ENCODE results near the gene STARD10.
A peak's percentile ranks its signal among the peaks of the same experiment; 100 is the strongest.

STARD10 gene

DNA sequence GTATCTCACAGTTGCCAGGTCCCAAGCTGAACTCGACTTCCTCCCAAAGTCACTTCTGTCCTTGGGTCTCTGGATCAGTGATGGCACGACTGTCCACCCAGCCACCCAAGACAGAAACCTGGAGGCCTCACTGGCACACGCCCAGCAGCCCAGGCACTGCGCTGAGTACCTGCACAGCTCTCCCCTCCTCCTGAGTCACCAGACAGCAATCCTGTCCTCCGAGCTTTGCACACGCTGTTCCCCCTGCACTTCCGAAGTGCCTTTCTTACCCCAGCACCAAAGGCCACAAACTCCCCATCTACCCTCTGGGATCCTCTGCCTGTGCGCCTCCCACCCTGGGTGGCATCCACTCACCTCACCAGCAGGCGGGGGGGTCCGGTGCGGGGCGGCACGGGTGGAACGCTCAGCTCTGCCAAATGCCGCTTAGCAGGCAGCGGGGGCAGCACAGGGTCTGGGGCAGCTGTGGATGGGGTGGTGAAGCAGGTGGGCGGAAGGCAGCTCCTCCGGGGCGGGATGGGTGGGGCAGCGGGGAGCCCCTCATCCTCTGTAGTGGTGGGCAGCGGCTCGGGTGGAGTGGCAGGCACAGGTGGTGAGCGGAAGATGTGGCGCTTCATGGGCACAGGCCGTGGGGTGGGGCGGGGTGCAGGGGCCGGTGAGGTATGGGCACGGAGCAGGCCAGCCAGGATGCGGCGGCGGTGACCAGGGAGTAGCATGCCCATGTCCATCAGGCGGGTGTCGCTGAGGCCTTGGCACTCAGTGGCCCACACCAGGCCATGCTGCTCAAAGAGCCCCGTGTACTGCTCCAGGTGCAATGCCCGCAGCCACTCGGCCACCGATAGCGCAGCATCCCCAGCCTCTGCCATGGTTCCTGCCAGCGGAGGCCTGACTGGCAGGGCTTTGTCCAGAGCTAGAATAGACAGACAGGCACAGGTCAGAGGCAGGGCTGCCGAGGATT lies 67.3 kb downstream of the STARD10 start:
- DNase-seq (ENCODE audit: low read depth in 2 of 2), result no peak

DNA sequence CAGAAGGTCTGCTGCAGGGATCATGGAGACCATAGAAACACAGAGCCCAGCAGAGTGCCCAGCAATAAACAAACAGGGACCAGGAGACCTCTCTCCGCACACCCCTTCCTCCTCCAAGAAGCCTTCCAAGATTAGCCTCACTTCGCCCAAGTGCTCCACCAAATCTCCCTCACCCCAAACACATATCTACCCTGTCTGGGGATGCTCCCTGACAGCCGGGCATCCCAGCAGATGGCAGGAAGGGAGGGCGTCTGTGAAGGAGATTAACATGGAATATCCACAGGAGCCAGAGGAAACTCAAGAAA lies 68.2 kb downstream of the STARD10 start:
- DNase-seq (ENCODE audit: low read depth in 2 of 2), result no peak

DNA sequence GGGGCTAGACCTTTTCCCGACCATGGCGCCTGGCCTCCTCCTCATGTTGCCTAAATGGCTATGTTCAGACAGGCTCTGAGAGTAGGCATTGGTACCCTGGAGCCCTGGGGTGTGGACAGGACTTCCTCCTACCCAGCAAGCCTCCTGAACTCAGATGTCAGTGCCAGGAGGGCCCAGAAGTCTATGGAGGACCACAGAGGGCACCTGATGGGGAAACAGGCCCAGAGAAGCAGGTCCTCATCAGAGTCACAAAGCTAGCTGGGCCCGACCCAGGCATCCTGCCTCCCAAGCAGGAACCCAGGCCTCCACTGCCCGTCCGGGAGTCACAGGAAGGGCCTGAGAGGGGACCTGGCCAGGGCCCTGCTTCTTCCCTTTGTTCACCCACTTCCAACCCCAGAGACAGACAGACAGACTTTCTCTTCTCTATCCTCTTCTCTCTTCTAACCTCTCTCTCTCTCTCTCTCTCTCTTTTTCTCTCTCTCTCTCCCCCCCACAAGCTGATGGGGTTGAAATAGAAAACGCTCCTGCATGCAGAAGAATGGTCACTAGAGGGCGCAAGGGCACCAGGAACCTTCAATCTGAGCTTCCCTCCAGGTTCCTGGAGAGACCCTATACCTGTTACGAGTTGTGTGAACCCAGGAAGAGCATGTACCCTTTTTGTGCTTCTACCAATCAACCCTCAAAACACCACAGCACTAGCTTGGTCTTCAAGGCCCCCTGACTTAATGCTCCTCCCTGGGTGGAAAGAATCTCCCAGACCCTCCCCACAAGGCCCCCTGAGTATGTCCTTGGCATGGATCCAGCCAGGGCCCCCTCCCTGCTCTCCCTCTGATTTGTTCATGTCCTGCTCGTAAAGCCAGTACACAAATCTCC lies 68.8 kb downstream of the STARD10 start:
- DNase-seq (ENCODE audit: low read depth in 2 of 2), result peak; percentile 69

DNA sequence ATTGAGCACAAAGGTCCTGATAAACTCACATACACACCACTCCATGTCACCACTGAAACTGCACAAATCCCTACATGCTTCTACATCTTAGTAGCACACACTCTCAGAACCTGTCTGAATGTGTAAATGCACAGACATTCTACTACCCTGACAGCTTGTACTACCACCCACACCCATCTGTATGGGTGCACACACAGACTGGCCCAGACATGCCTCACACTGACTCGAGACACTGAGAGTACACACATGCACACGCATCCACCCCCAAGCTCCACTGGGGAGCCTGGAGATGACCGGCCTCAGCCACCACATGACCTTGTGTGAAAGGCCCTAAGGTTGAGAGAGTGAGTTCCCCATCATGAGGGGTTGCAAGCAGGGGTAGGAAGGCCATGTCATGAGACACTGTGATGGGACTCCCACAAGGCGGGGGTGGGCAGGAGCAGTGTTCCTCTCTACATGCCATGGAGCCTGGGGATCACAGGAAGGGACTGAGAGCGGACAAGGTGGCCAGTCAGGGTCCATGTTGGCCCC lies 69.8 kb downstream of the STARD10 start:
- DNase-seq (ENCODE audit: low read depth in 2 of 2), result no peak

DNA sequence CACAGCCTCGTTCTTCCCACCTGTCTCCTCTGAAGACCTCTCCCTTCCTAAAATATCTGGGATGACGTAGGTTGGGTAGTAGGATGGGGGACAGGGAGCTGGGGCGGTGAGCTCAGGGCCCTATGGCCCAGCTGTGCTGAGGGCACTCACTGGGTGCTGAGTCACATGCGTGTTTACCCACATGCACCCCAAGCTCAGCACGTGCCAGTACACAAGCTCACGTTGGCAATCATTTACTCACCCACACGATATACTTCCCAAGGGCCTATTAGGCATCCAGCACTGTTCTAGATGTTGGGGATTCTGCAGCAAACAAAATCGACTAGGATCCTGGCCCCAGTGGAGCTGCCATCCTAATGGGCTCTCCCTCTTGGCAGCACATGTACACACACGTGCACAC lies 70.3 kb downstream of the STARD10 start:
- no peak for DNase-seq (ENCODE audit: low read depth in 2 of 2)

DNA sequence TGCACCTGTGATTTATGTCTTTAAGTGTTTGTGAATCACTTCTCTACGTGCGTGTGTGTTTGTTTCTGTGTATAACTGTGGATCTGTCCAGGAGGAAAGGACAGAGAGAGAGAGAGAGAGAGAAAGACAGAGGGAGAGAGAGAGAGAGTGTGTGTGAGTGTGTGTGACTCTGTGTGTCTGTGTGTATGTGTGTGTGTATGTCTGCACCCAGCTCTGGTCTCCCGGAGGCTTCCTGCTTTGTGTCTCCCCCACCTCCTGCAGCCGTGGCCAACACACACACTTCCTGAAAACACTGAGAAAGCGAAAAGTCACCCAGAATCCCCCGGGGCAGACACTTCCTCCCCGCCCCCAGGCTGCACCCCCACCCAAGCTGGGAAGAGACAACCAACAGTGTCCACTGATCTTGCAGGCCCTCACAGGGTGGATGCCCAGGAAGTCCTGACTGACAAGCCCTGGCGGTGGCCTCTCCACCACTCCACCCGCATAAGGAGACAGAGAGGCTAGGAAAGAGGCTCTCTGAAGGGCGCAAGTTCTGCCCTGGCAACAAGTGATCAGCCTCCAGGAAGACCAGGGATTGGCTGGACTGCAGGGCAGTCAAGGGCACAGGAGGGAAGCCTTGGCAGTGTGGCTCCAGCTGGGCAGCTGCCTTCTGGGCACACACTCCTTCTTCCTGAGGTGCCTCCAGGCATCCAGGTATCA lies 71.6 kb downstream of the STARD10 start:
- peak; percentile 67 to 68 for DNase-seq (ENCODE audit: low read depth in 2 of 2)

DNA sequence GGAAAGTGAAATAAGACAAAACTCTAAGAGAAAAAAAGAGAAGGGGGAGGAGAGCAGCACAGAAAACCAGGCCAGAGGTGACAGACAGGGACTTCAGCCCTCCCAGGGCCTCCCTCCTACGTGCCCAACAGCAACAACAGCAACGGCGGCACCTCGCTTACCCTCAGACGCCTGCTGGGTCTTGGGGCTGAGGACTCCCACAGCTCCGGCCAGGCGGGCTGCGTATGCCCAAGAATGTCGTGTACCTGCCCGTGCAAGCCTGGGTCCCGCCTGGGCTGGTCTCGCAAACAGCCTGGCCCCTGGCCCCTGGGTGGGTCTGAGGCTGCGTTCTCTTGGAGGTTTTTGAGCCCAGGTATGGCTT lies 72.2 kb downstream of the STARD10 start:
- DNase-seq (ENCODE audit: low read depth in 2 of 2), result no peak

DNA sequence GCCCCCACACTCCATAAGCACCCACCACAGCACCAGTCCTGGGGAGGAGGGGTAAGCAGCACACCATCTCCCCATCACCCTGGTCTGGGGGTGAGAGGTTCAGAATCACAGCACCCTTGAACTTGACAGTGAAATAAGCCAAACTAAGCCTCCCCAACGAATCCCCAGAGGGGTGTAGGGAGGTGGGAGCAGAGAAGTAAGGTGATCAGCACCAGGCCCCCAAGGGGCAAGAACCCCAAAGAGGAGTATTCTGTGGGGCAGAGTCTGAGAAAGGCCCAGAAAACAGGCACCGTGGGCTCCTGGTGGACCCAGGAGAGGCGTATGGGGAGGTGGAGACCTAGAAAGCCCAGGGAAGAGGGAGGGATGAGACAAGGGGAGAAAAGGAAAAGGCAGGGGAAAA lies 72.6 kb downstream of the STARD10 start:
- DNase-seq (ENCODE audit: low read depth in 2 of 2), result no peak

DNA sequence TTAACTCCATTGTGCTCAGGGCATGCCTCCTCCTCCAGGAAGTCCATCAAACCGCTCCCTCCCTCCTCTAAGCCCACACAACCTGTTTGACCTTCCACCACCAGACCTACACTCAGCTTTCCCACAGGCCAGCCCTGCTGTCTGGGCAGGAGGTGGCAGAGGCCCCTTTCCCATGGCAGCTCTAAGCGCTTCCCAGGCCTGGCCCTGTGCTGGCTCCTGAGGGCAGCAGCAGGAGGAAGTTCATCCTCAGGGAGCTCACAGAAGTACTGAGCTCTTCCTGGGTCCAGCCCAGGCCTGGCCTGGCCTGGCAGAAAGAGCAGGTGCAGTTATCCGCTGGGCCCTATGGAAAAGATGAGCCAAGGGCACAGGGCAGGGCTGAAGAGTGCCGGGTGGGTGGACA lies 73.1 kb downstream of the STARD10 start:
- no peak for DNase-seq (ENCODE audit: low read depth in 2 of 2)

DNA sequence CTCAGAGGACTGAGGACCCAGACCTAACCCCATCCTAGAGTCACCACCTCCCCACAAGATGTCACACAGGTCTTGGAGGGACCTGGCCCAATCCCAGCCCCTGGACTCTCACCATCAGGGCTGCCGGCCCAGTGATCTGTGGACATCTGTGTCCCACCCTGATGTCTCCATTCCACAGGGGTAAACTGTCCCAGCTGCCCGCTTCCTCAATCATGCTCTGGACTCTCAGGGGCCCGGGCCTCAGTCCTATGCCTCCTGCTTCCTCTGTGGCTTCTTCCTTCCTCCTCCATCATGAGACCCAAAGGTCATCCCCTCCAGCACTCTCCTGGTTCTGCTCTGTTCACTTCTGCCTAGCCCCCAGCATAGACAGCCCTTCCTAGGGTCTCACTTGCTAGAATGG lies 73.8 kb downstream of the STARD10 start:
- DNase-seq (ENCODE audit: low read depth in 2 of 2), result no peak

DNA sequence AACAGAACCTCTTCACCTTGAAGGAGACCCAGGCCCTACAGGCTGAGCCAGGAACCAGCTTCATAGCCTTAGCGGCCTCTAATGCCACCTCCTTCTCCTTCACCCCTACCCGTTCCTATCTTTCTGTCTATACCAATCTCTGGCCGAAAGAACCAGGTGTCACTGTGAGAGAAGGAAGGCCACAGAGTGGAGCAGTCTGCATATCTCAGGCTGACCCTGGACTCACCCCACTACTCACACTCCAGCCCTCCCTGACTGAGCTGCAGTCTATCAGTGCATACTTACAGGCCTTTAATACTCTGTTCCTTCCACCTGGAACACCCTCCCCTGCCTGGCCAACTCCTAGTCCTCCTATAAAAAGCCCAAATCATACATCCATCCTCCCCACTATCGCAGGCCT lies 74.3 kb downstream of the STARD10 start:
- DNase-seq (ENCODE audit: low read depth in 2 of 2), result no peak

DNA sequence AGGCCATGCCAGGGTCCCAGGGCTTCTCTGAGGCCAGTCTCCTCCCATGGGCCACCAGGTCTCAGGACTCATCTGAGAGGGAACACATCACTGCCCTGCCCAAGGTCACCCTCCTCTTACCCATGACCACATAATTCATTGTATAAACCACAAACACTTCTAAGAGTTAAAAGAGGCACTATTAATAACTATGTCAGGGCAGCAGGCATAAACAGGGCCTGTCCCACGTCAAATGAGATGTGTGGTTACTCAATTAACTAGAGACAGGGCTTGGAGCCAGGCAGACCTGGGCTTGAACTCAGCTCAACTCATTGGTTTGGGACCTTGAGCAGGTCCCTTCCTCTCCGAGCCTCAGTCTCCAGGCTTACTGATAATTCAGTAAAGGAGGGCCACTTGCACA lies 74.7 kb downstream of the STARD10 start:
- DNase-seq (ENCODE audit: low read depth in 2 of 2), result no peak

DNA sequence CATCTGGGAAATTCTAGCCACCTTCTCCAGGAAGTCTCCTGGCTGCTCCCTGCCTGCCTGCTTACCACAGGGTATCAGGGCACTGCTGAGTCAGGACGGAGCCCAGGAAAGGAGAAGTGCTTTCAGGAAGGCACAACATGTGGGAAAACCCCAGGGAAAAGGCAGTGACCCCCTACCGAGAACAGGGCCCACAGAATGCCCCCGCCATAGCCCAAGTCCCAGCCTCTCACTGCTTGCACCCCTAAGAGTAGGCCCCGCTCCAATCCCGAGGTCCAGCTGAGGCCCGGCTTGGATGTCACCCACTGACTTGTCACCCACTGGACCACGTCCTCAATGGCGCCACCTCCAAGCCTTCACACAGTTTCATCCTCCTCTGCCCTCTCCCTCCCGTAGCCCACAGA lies 75.7 kb downstream of the STARD10 start:
- DNase-seq (ENCODE audit: low read depth in 2 of 2), result no peak

DNA sequence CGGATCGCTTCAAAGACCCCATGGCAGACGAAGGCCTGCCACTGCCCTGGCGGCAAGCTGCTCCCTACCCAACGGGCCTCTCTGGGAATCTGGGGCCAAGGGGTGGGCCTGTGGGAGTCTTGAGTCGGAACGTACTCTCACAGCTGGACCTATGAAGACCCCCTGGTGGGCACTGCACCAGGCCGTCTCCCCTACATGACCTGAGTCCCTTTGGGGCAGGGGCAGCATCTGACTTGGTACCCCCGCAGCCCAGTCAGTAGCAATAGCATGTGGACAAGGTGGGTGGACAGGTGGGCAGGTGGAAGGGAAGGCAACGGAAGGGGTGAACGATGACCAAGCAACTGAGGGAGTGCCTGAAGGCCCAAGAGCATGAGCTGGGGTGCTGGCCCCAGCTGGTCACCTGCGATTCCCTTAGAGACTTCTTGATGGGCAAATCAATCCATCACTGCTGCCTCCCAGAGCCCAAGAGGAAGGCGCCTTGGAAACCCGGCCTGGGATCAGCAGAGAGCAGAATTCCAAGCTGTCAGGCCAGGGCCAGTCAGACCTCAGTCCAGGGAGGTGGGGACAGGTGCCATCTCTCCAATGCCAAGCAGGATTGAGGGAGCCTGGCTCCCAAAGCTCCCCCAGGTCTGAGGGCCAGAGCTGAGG lies 76.9 kb downstream of the STARD10 start:
- DNase-seq (ENCODE audit: low read depth in 2 of 2), result no peak

DNA sequence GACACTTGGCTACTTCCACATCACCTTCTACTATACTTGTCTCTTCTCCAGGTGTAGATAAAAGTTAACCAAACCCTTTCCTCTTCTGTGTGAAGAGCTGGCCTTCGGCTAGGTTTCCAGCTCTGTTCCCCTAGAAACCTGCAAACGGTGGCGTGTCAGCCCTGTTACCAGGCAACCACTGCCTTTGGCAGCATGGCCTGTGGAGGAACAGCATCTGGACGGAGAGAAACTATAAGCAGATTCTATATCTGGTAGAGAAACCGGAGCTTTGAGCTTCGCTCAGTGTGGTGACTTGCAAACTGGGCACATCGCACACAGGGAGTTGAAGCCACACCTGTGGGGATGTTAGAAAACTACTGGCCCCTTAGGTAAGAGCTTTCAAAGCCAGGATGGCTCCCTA lies 77.6 kb downstream of the STARD10 start:
- no peak for DNase-seq (ENCODE audit: low read depth in 2 of 2)

DNA sequence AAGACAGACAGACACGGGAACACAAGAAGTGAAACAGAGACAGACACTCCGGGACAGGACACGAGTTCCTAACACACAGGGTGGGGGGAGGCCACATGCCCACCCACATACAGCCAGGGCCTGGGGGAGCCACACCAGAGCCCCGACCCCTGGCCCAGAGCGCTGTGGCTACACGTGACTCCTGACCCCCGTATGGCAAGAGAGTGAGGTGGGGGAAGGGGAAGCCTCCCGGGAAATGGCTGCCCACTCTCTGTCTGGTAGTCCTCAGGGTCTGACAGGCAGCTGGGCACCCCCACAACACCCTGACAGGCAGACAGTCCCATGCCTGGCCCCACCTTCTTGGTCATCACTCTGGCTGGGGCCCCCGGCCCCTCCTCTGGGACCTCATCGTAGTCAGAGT lies 81.0 kb downstream of the STARD10 start:
- DNase-seq (ENCODE audit: low read depth in 2 of 2), result no peak

DNA sequence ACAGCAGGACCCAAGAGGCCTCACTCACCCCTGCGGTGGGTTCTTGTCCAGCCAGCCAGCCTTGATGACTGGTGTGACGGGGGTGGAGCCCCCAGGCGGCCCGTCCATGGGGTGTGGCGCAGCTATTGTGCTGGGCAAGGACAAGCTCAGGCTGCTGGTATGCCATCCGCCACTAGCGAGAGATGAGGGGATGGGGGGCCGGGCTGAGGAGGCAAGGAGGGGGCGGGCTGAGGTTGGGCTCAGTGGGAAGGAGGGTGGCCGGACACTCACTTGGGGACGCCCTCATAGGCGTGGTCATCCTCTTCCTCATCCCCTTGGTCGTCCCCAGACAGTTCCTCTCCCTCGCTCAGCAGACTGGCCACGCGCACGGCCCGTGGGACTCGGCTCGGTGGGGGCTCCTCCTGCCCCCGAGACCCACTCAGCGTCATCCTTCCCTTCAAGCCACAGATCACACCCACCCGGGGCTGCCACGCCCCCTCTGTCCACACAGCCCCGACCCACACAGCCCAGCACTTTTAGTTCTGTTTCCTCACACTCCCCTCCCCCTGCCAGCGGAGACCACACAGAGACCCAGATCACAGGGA lies 81.6 kb downstream of the STARD10 start:
- no peak for DNase-seq (ENCODE audit: low read depth in 2 of 2)

DNA sequence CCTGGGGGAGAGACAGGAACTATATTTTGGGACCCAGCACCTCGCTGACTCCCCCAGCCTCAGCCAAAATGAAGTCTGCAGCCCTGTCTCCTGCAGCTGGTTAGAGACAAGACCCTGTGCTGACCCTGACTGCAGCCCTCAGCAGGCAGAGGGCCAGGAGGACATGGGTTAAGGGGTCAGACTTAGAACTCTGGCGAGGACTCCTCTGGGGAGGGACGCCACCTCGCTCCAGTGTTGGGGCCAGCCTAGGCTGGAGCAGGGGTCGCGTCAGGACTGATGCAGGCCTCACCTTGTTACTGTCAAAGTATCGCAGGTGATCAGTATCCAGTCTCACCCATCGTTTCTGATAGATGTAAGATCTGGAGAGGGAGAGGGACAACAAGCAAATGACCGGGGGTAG lies 82.7 kb downstream of the STARD10 start:
- DNase-seq (ENCODE audit: low read depth in 2 of 2), result no peak

DNA sequence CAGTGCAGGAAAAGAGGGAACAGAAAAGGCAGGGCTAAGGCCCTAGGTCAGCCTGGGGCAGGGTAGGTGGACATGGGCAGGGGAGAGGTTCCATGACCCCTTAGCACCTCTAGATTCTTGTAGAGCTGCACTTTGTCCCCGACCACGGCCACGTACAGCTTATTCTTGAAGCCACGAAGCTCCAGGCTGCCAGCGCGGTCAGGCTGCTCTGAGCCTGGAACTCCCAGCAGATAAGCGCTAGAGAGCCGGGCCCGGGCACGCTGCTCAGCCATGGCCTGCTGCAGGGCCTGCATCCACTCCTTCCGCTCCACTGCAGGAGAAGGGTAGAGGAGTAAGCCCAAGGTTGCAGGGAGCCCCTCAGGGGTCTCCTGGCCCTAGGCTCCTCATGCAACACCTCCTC lies 83.6 kb downstream of the STARD10 start:
- DNase-seq (ENCODE audit: low read depth in 2 of 2), result no peak

DNA sequence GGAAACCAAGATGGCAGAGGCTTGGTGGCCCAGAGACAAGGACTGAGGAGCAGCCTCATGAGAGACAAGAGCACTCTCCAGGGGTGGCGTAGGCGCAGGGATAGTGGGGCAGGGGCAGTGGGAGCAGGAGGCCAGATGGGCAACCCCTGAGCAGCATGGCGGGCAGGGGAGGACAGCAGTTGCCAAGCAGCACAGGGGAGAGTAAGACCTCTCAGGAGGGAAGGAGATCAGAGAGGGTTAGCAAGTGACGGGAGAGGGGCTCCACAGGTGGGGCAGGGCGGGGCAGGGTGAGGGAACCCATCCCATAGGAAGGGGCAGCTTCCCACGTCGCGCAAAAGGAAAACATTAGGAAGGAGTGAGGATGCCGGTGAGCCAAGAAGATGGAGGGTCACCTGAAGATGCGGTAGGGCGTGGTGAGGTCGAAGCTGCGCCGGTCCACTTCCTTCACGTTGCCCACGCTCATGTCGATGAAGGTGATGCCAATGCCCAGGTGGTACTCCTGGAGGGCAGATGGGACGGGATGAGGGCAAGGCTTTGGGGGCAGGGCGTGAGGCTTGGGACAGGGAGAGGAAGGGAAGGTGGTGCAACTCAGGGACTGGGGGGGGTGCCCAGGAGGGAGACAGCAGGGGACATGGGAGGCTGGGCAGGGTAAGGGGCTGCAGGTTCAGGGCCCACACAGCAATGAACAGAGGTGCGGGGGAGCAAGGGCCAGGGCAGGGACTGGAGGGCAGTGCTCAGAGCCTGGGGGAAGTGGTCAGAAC lies 84.2 kb downstream of the STARD10 start:
- DNase-seq (ENCODE audit: low read depth in 2 of 2), result no peak

DNA sequence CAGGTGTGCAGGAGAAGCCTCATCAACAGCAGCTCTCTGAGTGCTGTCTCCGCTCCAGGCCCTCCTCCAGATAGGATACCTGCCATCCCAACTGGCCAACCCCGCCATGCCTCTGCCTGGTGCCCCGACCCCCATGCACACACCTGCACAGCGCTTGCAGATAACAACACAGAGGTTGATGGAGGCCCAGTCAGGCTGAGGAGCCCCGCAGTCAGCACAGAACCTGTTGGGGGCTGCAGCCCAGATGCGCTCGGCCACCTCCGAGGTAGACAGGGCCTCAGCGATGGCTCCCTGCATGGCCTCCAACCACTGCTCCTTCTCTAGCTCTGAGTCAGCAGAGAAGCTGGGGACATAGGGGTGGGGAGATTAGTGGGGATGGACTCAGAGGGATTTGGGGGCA lies 86.8 kb downstream of the STARD10 start:
- no peak for DNase-seq (ENCODE audit: low read depth in 2 of 2)

Data from fibroblast of skin of left quadriceps (primary cell).